HEK293 (cell line): ENCODE data around the gene DDX31.

ENCODE experiments used
- CTCF ChIA-PET: fragments of 350-600 bp; formaldehyde crosslinking; extraction: SDS; loops from one replicate; lab custom pipeline; 2021; ENCODE audit warnings: antibody characterized with exemption; lab: Yijun Ruan, JAX
- POLR2A ChIA-PET: fragments of 300-600 bp; formaldehyde crosslinking; extraction: SDS; loops from one replicate; lab custom pipeline; 2020; ENCODE audit warnings: antibody characterized with exemption, inconsistent platforms; lab: Yijun Ruan, JAX
- H3K27ac ChIP-seq: fragments of 200-500 bp; sonication (Bioruptor generic); 2 replicates; pipeline ENCODE4 v1.5.1; 2014; ENCODE audit warnings: low read depth, low read length, control low read depth, inconsistent platforms; ENCODE audit errors: extremely low read depth
- H3K36me3 ChIP-seq, 2 experiments: fragments of 200-500 bp in 1 of 2; sonication (Bioruptor generic) in 1 of 2; 1 replicate in 1 of 2; 2 replicates in 1 of 2; pipeline ENCODE4 v1.5.1; 2014 to 2017; ENCODE audit warnings: inconsistent platforms in 2 of 2, low read length in 2 of 2; ENCODE audit not compliant: control insufficient read depth in 2 of 2, insufficient read depth in 1 of 2
- H3K4me1 ChIP-seq: fragments of 200-500 bp; sonication (Bioruptor generic); 2 replicates; pipeline ENCODE4 v1.5.1; 2014; ENCODE audit warnings: mild to moderate bottlenecking, low read length, inconsistent platforms; ENCODE audit not compliant: control insufficient read depth, insufficient read depth
- H3K4me3 ChIP-seq: 2 replicates; pipeline ENCODE4 v1.5.1; 2011; ENCODE audit warnings: low read depth, mild to moderate bottlenecking, control low read depth, low read length, moderate library complexity
- H3K9me3 ChIP-seq: fragments of 200-500 bp; sonication (Bioruptor generic); 2 replicates; pipeline ENCODE4 v1.5.1; 2014; ENCODE audit warnings: low read depth, low read length, inconsistent platforms; ENCODE audit not compliant: control insufficient read depth, insufficient read depth
- BCL6B ChIP-seq: fragments of 450-650 bp; formaldehyde crosslinking; IDR thresholded peaks from 2 replicates; pipeline ENCODE4 v1.5.1; 2017; ENCODE audit warnings: missing biosample characterization, missing genetic modification characterization
- FEZF1 ChIP-seq: fragments of 450-650 bp; formaldehyde crosslinking; IDR thresholded peaks from 2 replicates; pipeline ENCODE4 v1.5.1; 2016; ENCODE audit warnings: missing biosample characterization, missing genetic modification characterization
- GLI2 ChIP-seq: fragments of 450-650 bp; formaldehyde crosslinking; IDR thresholded peaks from 2 replicates; pipeline ENCODE4; 2017; ENCODE audit warnings: missing biosample characterization, missing genetic modification characterization, low read depth, borderline replicate concordance
- KLF8 ChIP-seq: fragments of 450-650 bp; formaldehyde crosslinking; IDR thresholded peaks from 2 replicates; pipeline ENCODE4 v1.5.1; 2016; ENCODE audit warnings: missing biosample characterization, missing genetic modification characterization
- RBAK ChIP-seq: fragments of 450-650 bp; formaldehyde crosslinking; IDR thresholded peaks from 2 replicates; pipeline ENCODE4 v1.5.1; 2016; ENCODE audit warnings: missing biosample characterization, missing genetic modification characterization
- SP3 ChIP-seq: fragments of 450-650 bp; formaldehyde crosslinking; IDR thresholded peaks from 2 replicates; pipeline ENCODE4 v1.5.1; 2016; ENCODE audit warnings: missing biosample characterization, missing genetic modification characterization
- ZNF138 ChIP-seq: fragments of 450-650 bp; formaldehyde crosslinking; IDR thresholded peaks from 2 replicates; pipeline ENCODE4 v1.5.1; 2016; ENCODE audit warnings: missing biosample characterization, missing genetic modification characterization, borderline replicate concordance
- ZNF202 ChIP-seq: fragments of 450-650 bp; formaldehyde crosslinking; IDR thresholded peaks from 2 replicates; pipeline ENCODE4 v1.5.1; 2016; ENCODE audit warnings: missing biosample characterization, missing genetic modification characterization, borderline replicate concordance
- ZNF350 ChIP-seq: fragments of 450-650 bp; formaldehyde crosslinking; IDR thresholded peaks from 2 replicates; pipeline ENCODE4 v1.5.0; 2017; ENCODE audit warnings: missing biosample characterization, mild to moderate bottlenecking, missing genetic modification characterization
- ZNF426 ChIP-seq: fragments of 450-650 bp; formaldehyde crosslinking; IDR thresholded peaks from 2 replicates; pipeline ENCODE4 v1.5.1; 2017; ENCODE audit warnings: missing biosample characterization, missing genetic modification characterization, mild to moderate bottlenecking, inconsistent platforms, moderate library complexity
- ZNF433 ChIP-seq: fragments of 450-650 bp; formaldehyde crosslinking; IDR thresholded peaks from 2 replicates; pipeline ENCODE4 v1.5.1; 2016; ENCODE audit warnings: missing biosample characterization, missing genetic modification characterization, low read depth
- ZNF48 ChIP-seq: fragments of 450-650 bp; formaldehyde crosslinking; IDR thresholded peaks from 2 replicates; pipeline ENCODE4 v1.5.1; 2016; ENCODE audit warnings: missing biosample characterization, missing genetic modification characterization
- ZNF510 ChIP-seq: fragments of 450-650 bp; formaldehyde crosslinking; IDR thresholded peaks from 2 replicates; pipeline ENCODE4 v1.5.1; 2018; ENCODE audit warnings: mild to moderate bottlenecking, missing genetic modification characterization, missing biosample characterization; ENCODE audit not compliant: insufficient replicate concordance
- ZNF529 ChIP-seq: fragments of 450-650 bp; formaldehyde crosslinking; IDR thresholded peaks from 2 replicates; pipeline ENCODE4 v1.5.1; 2017; ENCODE audit warnings: missing genetic modification characterization, missing biosample characterization; ENCODE audit not compliant: insufficient replicate concordance
- ZNF561 ChIP-seq: fragments of 450-650 bp; IDR thresholded peaks from 2 replicates; pipeline ENCODE4 v1.5.1; 2018; ENCODE audit warnings: missing biosample characterization, missing genetic modification characterization, borderline replicate concordance
- ZNF571 ChIP-seq: fragments of 450-650 bp; formaldehyde crosslinking; IDR thresholded peaks from 2 replicates; pipeline ENCODE4 v1.5.0; 2017; ENCODE audit warnings: missing biosample characterization, missing genetic modification characterization
- ZNF701 ChIP-seq: fragments of 450-650 bp; formaldehyde crosslinking; IDR thresholded peaks from 2 replicates; pipeline ENCODE4 v1.5.1; 2016; ENCODE audit warnings: missing biosample characterization, missing genetic modification characterization
- ZNF768 ChIP-seq: fragments of 450-650 bp; formaldehyde crosslinking; IDR thresholded peaks from 2 replicates; pipeline ENCODE4 v1.5.1; 2018; ENCODE audit warnings: missing biosample characterization, mild to moderate bottlenecking, missing genetic modification characterization
- ZNF776 ChIP-seq: fragments of 450-650 bp; formaldehyde crosslinking; IDR thresholded peaks from 2 replicates; pipeline ENCODE4 v1.5.0; 2017; ENCODE audit warnings: missing biosample characterization, missing genetic modification characterization, borderline replicate concordance
- ZSCAN18 ChIP-seq: fragments of 450-650 bp; formaldehyde crosslinking; IDR thresholded peaks from 2 replicates; pipeline ENCODE4 v1.5.1; 2016; ENCODE audit warnings: missing biosample characterization, missing genetic modification characterization
- TF ChIP-seq, protein P1 (sequence below): fragments of 450-650 bp; formaldehyde crosslinking; IDR thresholded peaks from 2 replicates; pipeline ENCODE4 v1.5.1; 2016; ENCODE audit warnings: missing biosample characterization, missing genetic modification characterization, borderline replicate concordance

DDX31 gene

DNA sequence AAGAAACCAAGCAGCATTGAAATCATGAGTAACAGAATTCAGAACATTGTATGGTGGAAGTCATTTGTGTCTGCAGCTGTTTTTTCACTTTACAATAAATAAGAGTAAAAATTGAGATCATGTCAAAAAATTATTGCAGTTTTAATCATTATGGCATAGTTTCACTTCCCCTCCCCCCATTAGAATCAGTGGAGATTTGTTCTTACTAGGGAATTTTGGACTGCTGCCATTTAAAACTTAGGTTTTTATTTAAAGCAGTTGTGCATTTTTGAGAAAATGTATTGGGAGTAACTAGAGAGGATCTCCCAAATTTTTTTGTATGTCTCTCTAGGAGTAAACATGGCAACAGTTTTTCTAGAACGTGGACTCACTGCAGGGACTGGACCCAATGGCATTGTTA, 20.9 kb upstream of the DDX31 start (continued):
- TF ChIP-seq RBAK (tag by site-specific recombination) = no peak
- no peak for TF ChIP-seq ZSCAN18 (tag by site-specific recombination)
- TF ChIP-seq FEZF1 (tag by site-specific recombination) = no peak
- no peak for TF ChIP-seq ZNF701
- TF ChIP-seq GLI2 (tag by site-specific recombination) = no peak
- TF ChIP-seq ZNF426 (tag by site-specific recombination) = no peak
- TF ChIP-seq ZNF571 (tag by site-specific recombination) = no peak

- POLR2A ChIA-PET = no interaction called here
- no peak for TF ChIP-seq KLF8
- TF ChIP-seq ZNF433 = no peak
- TF ChIP-seq, all 188 proteins: peak for 0
- Histone ChIP-seq H3K9me3 (no peaks in the 10 kb centered on the region), H3K4me3 (no peak overlapping the region), H3K27ac (no peak overlapping the region), H3K4me1 (no peaks in the 10 kb centered on the region), H3K36me3 (peaks cover 36 to 92% of the 10 kb centered on the region in 2 experiments)
- CTCF ChIA-PET = no interaction called here
Observed at GRCh38 chr9:132683873-132684272, 14.1 kb upstream of the DDX31 start.

DNA sequence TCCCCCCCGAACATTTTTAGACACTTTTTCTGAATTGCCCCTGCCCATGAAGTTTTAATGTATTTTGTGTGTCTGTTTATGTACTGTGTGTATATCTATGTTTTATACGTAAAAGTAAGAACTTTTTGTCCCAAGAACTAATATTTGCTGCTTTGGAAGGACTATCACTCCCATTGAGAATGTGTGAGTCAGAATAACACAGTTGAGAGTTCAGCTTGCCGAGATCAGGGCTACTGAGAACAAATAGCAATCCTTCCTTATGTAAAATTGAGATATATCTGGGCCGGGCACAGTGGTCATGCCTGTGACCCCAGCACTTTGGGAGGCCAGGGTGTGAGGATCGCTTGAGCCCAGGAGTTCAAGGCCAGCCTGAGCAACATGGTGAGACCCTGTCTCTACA, 11.8 kb upstream of the DDX31 start:
- peaks cover 37 to 88% of the 10 kb centered on the region in 2 experiments for H3K36me3 ChIP-seq
- ChIA-PET CTCF (interaction anchor here (0.7 kb wide), 1 partner anchor 254 kb away, joined by 4 read pairs; no protein-coding TSS in a partner anchor), POLR2A (interaction anchor here (0.7 kb wide), 1 partner anchor 256 kb away, joined by 6 read pairs; no protein-coding TSS in a partner anchor)
- H3K9me3 ChIP-seq = no peaks in the 10 kb centered on the region
- no peak overlapping the region for H3K4me3 ChIP-seq
- no peak overlapping the region for H3K27ac ChIP-seq
- no peaks in the 10 kb centered on the region for H3K4me1 ChIP-seq
- no peak for TF ChIP-seq ZNF561 (tag by site-specific recombination)
- no peak for TF ChIP-seq SP3 (tag by site-specific recombination)
- TF ChIP-seq ZNF510 (tag by site-specific recombination) = no peak
- no peak for TF ChIP-seq ZNF768 (tag by site-specific recombination)
- TF ChIP-seq ZNF138 (tag by site-specific recombination) = no peak
- TF ChIP-seq ZNF776 (tag by site-specific recombination) = no peak
- TF ChIP-seq, protein P1, sequence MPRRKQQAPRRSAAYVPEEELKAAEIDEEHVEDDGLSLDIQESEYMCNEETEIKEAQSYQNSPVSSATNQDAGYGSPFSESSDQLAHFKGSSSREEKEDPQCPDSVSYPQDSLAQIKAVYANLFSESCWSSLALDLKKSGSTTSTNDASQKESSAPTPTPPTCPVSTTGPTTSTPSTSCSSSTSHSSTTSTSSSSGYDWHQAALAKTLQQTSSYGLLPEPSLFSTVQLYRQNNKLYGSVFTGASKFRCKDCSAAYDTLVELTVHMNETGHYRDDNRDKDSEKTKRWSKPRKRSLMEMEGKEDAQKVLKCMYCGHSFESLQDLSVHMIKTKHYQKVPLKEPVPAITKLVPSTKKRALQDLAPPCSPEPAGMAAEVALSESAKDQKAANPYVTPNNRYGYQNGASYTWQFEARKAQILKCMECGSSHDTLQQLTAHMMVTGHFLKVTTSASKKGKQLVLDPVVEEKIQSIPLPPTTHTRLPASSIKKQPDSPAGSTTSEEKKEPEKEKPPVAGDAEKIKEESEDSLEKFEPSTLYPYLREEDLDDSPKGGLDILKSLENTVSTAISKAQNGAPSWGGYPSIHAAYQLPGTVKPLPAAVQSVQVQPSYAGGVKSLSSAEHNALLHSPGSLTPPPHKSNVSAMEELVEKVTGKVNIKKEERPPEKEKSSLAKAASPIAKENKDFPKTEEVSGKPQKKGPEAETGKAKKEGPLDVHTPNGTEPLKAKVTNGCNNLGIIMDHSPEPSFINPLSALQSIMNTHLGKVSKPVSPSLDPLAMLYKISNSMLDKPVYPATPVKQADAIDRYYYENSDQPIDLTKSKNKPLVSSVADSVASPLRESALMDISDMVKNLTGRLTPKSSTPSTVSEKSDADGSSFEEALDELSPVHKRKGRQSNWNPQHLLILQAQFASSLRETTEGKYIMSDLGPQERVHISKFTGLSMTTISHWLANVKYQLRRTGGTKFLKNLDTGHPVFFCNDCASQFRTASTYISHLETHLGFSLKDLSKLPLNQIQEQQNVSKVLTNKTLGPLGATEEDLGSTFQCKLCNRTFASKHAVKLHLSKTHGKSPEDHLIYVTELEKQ (tag by site-specific recombination) = no peak
- no peak for TF ChIP-seq ZNF202 (tag by site-specific recombination)
- TF ChIP-seq BCL6B (tag by site-specific recombination) = no peak
- no peak for TF ChIP-seq ZNF48
- no peak for TF ChIP-seq ZNF350 (tag by site-specific recombination)
- no peak for TF ChIP-seq ZNF529
- TF ChIP-seq, all 188 proteins: peak for 0
